HuH-7 (cell line): ENCODE results near the gene KIAA0825.

Source experiments
- DNase-seq: peaks from one replicate; pipeline ENCODE4 v3.0.0; 2011; ENCODE audit warnings: low spot score

KIAA0825 gene

DNA sequence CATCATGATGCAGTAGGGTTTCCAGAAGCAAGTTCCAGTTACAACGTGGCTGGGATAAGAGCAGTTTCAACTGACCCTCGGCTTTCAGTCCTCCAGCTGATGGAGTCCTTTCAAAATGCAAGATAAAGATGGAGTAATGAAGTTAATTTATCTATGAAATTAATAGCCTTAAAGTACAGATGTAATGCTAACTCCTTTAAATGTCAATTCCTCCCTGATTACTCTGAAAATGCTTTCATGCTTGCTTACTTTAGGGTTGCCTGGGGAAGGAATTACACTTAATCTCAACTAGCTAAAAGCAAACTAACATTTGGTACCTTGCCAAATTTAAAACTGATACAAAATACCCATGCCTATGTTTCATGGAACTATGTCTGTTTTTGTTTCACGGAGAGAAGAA is 178.4 kb downstream of the KIAA0825 start:
- no peak for DNase-seq

- no peak for DNase-seq
Observed at GRCh38 chr5:94433397-94434163, 184.8 kb downstream of the KIAA0825 start.

DNA sequence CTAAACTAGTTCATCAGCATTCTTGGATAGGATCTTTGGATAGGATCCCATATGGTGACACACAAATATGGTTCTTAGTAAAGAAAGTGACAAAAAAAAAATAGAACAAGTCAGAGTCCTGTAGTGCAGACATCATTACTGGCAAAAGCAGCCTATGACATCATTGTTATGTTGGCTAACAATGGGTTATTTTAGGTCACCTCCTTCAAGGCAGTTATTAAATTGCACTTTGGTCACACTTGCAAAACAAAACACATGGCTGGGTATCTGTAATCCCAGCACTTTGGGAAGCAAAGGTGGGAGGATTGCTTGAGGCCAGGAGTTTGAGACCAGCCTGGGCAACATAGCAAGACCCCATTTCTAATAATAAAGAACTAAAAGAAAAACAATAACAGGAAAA is 185.9 kb downstream of the KIAA0825 start:
- no peak for DNase-seq

DNA sequence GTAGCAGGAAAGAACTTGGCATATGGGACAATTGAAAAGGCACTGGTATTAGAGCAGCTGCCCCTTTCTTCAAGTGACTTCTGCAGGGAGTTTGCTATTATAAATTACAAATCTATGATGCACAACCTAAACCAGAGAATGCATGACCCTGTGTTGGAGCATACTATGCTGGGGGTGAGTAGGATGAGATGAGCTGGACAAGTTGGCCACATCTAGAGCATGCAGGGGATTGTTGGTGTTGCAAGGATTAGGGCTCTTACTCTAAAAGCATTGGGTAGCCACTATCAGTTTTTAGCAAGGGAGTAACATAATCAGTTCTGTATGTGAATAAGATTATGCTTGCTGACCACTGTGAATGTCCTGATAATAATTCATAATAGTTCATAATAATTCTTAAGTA is 186.7 kb downstream of the KIAA0825 start:
- no peak for DNase-seq

DNA sequence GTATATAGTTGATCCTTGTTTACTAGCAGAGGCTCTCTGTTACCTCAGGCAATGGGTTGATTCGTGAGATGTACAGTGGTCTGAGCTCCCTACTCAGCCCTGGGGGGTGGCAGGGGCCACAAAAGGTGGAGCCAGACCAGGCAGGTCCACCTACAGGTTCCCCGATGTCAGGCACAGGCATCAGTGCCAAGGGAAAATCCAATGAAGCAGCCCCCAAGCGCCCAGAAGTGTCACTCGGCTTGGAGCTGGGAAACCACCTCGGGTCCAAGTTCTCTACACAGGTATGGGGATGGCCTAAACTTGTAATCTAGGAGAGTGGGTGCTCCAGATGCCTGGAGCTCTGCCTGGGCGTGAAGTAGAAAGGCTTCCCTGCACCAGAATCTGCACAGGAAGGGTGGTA is 188.8 kb downstream of the KIAA0825 start:
- DNase-seq: no peak

GRCh38 chr5:94425396-94425795 is 193.0 kb downstream of the KIAA0825 start:
- DNase-seq: no peak

- DNase-seq: no peak
Observed at GRCh38 chr5:94423411-94423810, 195.0 kb downstream of the KIAA0825 start.

- DNase-seq: no peak
Observed at GRCh38 chr5:94422812-94423211, 195.6 kb downstream of the KIAA0825 start.

DNA sequence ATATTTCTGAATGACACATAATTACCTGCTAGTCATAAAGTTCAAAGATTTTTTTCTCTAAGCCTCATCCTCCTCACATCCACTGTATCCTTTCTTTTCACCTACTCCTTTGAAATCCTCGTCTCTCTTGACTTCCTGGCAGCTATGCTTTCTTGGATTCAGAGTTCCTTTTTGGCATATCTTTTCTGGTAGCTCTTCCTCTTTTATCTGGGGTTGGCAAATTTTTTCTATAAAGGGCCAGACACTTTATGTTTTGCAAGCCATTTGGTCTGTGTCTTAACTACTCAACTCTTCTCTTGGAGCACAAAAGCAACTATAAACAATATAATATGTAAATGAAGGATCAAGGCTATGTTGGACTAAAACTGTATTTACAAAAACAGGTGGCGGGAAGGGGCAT is 197.5 kb downstream of the KIAA0825 start:
- no peak for DNase-seq

GRCh38 chr5:94415798-94416197 is 202.6 kb downstream of the KIAA0825 start:
- DNase-seq: no peak

DNA sequence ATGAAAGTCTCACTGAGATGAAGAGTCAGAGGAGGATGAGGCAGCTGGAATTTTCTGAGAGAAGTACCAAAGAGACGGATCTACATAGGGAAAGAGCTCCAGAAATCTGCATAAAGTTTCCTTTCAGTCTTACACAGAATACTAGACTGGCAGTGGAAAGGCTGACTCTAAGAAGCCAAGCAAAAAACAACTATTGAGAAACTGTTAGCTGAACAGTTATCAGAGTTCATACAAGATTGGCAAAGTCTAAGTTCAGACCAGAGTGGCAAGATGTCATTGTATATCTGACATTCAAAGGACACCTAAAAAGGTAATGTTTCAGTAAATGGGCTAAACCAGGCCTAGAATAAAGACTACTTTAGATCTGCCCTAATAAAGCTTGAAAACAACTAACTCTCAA is 209.0 kb downstream of the KIAA0825 start:
- no peak for DNase-seq

GRCh38 chr5:94407023-94407422 is 211.4 kb downstream of the KIAA0825 start:
- no peak for DNase-seq

- DNase-seq: no peak
Observed at GRCh38 chr5:94403483-94403882, 214.9 kb downstream of the KIAA0825 start.

- no peak for DNase-seq
Observed at GRCh38 chr5:94402096-94402495, 216.3 kb downstream of the KIAA0825 start.

GRCh38 chr5:94397508-94397907 is 220.9 kb downstream of the KIAA0825 start:
- no peak for DNase-seq

GRCh38 chr5:94396687-94397086 is 221.7 kb downstream of the KIAA0825 start:
- no peak for DNase-seq

DNA sequence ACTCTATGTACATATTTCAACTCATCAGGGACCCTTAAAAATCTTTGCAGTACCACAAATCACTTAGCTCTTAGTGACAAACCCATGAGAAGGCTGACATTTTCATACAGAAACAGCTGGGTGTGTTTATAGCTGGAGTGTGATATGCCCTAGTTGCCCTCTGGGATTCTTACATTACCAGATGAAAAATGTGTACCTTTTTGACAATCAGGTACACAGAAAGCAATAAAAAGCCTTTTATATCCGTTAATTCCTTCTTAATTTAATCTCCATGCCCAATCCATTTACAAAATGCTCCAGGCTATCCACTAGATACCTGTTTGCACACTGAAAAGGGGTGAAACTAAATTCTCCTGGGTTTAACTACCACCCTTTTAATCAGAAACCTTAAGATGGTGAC is 222.9 kb downstream of the KIAA0825 start:
- no peak for DNase-seq

DNA sequence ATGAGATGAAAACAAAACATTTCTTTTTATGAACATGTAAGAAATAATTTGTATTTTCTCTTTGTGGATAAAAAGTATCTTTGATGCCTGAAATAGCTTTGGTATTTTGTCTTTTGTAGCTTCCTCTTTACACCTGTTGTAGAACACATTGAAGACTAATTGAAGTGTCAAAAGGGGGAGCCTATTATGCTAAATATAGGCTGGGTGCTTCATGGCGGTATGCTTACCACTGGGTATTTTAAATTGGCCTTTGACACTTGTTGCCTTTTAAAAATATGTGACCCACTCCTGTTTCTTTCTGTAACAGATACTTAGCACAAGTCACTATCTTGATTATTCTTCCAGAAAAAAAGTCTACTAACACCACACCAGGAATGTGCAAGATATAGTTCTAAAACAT is 226.4 kb downstream of the KIAA0825 start:
- DNase-seq: no peak

DNA sequence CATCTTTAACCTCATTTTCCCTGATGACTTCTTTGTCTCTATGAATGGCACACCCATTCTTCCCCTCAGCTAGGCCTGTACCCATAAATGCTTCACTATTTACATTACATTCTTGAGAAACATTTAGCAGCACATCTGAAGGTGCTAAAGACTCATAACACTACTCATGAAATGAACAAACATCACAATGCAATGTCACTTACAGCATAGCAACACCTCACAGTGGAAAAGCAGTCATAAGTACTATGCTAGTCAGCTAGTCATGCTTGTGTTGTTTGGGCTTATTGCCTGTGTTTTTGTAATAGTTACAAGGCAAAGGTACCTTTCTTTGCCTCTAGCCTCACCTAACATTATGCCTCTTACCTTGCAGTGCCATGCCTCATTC is 228.9 kb downstream of the KIAA0825 start:
- no peak for DNase-seq

DNA sequence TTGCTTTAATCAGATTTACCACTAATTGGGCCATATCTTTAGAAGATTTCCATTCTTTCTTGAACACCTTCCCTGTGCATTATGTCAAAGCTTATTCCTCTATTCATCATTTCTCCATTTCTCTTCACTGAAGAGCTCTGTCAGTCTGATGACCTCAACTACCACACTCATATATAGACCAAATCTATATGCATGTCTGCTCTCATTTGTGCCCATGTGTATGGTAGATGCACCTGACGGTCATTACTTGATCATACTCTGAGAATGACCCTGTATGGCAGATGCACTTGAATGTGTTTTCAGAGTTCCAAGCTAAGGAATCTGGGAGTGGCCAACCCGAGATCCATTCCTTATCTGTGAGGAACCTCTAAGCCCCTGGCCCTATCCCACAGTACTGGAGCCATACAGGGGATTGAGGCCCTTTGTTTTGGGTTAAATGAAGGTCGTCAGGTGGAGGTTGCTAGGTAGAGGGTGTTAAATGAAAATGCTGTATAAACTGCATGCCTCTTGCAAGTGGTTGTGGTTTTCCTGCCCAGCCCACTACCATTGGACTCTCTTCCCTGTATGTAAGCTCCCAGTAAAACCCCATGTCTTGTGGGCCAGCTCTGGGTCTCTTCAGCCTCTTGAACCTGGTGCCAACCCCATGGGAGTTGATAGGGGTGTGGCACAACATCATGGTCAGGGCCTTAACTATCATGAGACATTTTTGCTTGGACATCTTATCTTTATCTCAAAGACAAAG is 229.5 kb downstream of the KIAA0825 start:
- DNase-seq: no peak

DNA sequence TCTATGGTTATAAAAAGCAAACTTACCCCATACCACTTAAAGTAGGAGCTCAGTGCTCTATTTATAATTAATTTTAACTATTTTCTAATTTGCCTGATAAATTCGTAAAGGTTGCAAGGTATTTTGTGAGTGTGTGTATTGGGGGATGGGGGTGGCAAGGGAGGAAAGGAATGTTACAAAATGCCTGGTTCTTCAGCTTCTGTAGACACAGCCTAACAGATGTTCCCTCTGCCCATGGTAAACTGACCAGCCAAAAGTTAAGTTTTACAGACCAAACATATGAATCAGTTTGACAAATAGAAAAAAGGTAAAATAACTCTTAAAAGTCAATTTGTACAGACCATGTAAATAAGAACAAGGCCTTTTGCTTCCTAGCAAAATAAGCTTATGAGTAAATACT is 232.6 kb downstream of the KIAA0825 start:
- DNase-seq: no peak

DNA sequence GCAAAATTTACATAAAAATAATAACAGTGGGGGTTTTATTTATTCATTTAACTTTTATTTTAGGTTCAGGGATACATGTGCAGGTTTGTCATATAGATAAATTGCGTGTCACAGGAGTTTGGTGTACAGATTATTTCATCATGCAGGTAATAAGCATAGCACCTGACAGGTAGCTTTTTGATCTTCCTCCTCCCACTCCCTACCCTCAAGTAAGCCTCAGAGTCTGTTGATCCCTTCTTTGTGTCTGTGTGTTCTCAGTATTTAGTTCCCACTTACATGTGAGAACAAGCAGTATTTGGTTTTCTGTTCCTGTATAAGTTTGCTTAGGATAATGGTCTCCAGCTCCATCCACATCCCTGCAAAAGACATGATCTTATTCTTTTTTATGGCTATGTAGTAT is 240.3 kb downstream of the KIAA0825 start:
- DNase-seq: no peak

DNA sequence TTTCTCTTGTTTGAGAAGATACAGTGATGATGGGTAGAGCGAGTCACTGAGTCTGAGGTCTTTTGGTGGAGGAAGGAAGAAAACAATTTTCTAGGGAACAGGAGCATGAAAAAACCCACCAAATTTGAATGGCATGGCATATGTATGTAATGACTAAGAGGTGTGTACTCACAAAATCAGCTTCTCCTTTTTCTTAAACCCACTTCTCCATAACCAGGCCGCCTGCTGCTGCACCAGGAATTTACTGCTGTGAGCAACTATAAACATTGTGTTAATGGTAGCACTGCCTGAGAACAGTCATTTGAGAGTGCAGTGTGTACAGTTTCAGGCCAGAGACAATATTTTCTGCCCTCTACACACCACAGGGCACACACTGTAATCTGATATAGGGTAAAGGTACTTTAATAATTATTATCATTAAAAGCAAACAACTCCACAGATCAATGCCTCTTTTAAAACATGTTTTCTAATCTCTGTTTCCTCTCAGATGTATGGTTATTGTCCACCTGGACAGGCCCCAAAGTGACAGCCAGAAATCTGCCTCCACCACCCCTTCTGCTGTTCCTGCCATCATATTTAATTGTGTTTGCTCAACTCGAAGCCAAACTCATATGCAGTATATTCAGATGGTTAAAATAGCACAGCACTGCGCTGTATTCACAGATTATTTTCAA is 241.6 kb downstream of the KIAA0825 start:
- no peak for DNase-seq
